GM10847 (cell line): ENCODE data around the gene M1AP.

ENCODE experiments used
- POLR2A ChIP-seq: IDR thresholded peaks from 2 replicates; pipeline ENCODE4 v1.6.1; 2011; ENCODE audit not compliant: insufficient read length; ENCODE audit errors: extremely low read depth

M1AP gene

GRCh38 chr2:74648009-74648443 is at the start of gene M1AP:
TSS of gene M1AP (minus strand) at chr2:74648330. CDS start at chr2:74640275, 8,055 bp downstream.
- no peak for TF ChIP-seq POLR2A

- TF ChIP-seq POLR2A, result no peak
Measured at GRCh38 chr2:74696829-74697228, 48.7 kb upstream of the M1AP start.

GRCh38 chr2:74695663-74696062 is 47.5 kb upstream of the M1AP start:
- TF ChIP-seq POLR2A, result no peak

- no peak for TF ChIP-seq POLR2A
Measured at GRCh38 chr2:74694281-74694680, 46.2 kb upstream of the M1AP start.

GRCh38 chr2:74693668-74694067 is 45.5 kb upstream of the M1AP start:
- no peak for TF ChIP-seq POLR2A

- no peak for TF ChIP-seq POLR2A
Measured at GRCh38 chr2:74693213-74693612, 45.1 kb upstream of the M1AP start.

GRCh38 chr2:74691929-74692328 is 43.8 kb upstream of the M1AP start:
- TF ChIP-seq POLR2A, result no peak

- no peak for TF ChIP-seq POLR2A
Measured at GRCh38 chr2:74690571-74690970, 42.4 kb upstream of the M1AP start.

- no peak for TF ChIP-seq POLR2A
Measured at GRCh38 chr2:74689671-74690070, 41.5 kb upstream of the M1AP start.

GRCh38 chr2:74688881-74689280 is 40.8 kb upstream of the M1AP start:
- no peak for TF ChIP-seq POLR2A

- TF ChIP-seq POLR2A, result no peak
Measured at GRCh38 chr2:74685408-74685807, 37.3 kb upstream of the M1AP start.

- no peak for TF ChIP-seq POLR2A
Measured at GRCh38 chr2:74682501-74682900, 34.4 kb upstream of the M1AP start.

GRCh38 chr2:74679615-74680014 is 31.5 kb upstream of the M1AP start:
- TF ChIP-seq POLR2A, result no peak

- TF ChIP-seq POLR2A, result no peak
Measured at GRCh38 chr2:74676331-74676730, 28.2 kb upstream of the M1AP start.

GRCh38 chr2:74675090-74675489 is 27.0 kb upstream of the M1AP start:
- no peak for TF ChIP-seq POLR2A

GRCh38 chr2:74673826-74674528 is 25.8 kb upstream of the M1AP start:
- no peak for TF ChIP-seq POLR2A

GRCh38 chr2:74671479-74671878 is 23.3 kb upstream of the M1AP start:
- no peak for TF ChIP-seq POLR2A
